RKO (cell line): ENCODE measurements around the gene RAB40A.
A peak's percentile ranks its signal among the peaks of the same experiment; 100 is the strongest.
"Not testable (repeated sequence)": the region's sequence is repeated elsewhere in the genome, so short reads cannot be mapped to it uniquely, and the experiment has no call there.

ENCODE experiments used
- DNase-seq: peaks from one replicate; pipeline ENCODE4 v3.0.0-alpha.2; 2016; ENCODE audit warnings: low spot score

RAB40A gene

GRCh38 chrX:103464072-103464773, 55.1 kb downstream of the RAB40A start:
- DNase-seq = peak; percentile 33

- no peak for DNase-seq
Observed at GRCh38 chrX:103461156-103461555, 58.1 kb downstream of the RAB40A start.

GRCh38 chrX:103460001-103460755, 59.1 kb downstream of the RAB40A start:
- DNase-seq = not testable (repeated sequence)

- DNase-seq = peak; percentile 98
Observed at GRCh38 chrX:103453655-103454054, 65.6 kb downstream of the RAB40A start.
